Measurements from ENCODE around the gene FMNL2. TPM values are rescaled to one million over a fixed set of nuclear protein-coding genes. Genes with fewer than 3 reads are reported as not detected.
A peak's percentile ranks its signal among the peaks of the same experiment; 100 is the strongest.
"Not testable (repeated sequence)": the region's sequence is repeated elsewhere in the genome, so short reads cannot be mapped to it uniquely, and the experiment has no call there.

Gene FMNL2
- polyA plus RNA-seq, 12 donors = 18.6 to 49.7 (median 26.7) TPM; not detected in 1

DNA sequence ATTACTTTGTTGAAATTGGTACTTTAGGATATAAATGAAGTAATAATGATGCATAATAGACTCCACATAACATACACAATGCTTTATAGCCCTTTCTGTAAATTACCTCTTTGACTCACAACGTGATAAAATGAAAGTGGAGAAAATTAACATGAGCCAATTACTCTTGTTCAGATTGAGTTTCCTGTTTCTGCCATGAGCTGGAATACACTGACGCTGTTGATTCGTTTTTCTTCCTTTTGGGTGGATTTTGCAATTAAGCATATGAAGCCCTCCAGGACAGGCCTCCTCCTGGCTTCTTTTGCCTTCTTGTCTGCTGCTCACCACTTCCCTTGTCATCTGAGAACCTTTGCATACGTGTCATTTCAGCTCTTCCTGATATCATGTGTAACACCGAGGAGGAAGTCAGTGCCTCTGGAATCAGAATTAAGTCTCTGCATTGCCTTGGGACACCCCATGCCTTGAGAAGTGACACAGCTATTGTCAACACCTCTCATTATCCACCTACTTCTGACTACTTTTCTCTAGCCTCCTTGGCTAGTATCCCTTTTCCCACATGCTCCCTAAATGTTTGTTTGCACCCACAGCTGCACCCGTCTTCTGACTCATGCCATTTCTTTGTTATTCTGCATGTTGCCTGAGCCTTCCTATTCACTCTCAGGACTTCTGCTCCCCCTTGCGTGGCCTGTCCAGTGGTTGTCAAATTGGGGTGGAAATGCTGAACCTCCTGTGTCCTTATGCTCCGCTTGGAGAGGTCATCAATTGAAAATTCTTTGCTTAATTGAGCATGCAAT is 134.1 kb downstream of the FMNL2 start:
- no peak for DNase-seq

DNA sequence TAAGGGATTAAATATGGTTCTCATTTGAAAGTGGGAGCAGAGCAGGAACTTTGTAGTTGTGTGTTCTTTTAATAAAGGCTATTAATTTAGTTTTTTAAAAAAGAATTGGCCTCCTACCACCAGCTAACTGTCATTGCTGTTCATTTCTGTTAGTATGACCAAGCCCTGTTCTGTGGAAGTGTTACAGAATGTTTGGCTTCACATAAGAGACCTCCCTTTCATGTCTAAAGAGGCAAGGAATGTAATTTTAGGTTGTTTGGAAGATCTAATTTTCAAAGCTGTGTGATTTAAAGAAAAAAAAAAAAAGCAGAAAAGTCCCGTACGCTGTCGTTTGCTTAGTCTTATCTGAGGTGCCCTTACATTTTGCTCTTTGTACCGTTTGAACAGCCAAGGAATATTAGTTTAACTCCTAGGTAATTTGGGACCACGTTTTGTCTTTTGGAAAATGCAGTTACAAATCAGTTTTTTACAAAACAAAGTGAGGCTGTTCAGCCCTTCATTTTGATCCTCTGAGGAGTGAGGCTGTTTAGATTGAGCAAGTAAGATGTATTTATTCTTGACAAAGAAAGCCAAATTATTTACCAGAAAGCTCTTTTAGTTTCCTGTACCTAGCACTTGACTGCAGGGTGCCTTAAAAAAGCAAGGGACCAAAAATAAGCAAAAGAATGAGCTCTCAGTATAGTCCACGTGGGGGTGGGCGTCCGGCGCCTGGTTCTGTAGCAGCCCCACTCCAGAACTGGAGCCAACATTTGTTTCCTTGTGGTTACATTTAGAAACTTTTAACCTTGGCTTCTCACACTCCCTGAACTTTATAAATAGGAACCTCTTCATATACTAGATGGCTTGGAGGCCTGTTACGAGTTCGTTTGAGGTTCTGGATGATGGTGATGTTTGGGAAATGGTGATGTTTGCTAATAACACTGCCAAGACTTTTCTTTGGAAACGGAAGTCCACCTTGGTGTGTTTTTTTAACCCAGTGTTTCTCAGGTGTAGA is 136.2 kb downstream of the FMNL2 start:
- no peak for DNase-seq

DNA sequence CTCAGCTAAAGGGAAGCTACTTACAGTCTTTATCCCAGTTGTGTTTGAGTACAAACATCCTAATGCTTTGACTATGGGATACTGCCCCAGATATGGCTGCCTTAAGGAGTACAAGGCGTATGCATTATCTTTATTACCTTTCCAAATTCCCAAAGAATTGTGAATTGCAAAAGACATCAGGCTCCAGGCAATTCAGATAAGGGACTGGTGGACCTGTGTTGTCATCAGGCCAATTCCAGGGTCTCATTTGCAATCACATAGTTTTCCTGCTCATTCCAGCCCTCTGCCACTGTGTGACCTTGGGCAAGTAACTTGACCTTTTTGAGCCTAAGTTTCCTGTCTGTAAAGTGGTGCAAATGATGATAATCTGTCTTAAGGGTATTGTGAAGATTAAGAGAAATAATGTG is 137.5 kb downstream of the FMNL2 start:
- no peak for DNase-seq

DNA sequence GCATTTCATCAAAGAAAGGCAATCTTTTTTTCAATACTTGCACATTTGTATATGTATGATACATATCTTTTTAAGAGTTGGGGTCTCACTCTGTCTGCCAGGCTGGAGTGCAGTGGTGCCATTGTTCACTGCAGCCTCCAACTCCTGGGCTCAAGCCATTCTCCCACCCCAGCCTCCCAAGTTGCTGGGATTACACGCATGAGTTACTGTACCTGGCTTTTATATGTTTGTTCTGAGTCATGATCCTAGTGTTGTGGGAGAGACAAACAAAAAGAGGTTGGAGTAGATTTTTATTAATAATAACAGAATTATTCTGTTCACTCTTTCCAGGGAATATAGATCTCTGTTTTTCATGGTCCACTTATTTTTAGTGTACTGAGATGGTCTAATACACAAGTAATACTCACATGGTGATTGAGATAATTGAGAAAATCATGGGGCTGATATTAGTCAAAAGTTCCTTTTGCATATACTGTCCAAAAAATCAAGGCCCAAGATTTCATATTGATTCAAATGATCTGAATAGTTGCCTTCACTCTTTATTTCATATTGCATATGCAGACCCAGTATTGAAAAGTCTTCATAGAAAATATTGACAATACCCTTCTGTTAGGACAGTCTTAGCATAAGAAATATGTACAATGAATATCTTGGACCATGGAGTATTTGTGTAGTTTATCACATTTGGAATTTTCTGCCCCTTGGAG is 138.3 kb downstream of the FMNL2 start:
- no peak for DNase-seq

DNA sequence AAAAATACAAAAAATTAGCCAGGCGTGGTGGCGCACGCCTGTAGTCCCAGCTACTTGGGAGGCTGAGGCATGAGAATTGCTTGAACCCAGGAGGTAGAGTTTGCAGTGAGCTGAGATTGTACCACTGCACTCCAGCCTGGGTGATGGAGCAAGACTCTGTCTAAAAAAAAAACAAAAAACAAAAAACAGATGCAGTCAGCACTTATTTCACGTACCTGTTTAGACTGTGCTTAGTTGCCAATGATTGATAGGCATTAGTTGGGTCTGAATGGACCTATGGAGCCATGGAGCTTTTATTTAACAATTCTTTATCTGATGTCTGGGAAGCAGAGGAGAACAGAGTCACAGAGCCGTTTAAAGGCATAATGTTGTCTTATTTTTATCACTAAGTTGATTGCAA is 139.5 kb downstream of the FMNL2 start:
- not testable (repeated sequence) for DNase-seq

DNA sequence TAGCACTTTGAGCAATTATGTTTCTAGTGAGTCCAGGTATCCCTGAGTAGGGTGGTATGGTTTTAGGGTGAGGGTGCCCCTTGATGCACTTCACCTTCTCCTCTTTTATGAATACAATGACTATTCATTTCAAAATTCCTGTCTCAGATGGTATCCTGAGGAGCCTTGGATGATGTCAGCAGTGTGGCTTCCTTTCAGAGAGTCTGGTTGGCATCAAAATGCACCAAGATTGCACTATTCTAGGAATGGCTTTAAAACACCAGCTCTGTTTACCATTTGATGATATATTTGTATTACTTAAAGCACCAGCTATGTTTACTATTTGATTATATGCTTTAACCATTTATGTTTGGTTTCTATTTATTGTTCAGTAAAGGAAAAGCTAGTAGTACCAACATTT is 141.0 kb downstream of the FMNL2 start:
- no peak for DNase-seq

DNA sequence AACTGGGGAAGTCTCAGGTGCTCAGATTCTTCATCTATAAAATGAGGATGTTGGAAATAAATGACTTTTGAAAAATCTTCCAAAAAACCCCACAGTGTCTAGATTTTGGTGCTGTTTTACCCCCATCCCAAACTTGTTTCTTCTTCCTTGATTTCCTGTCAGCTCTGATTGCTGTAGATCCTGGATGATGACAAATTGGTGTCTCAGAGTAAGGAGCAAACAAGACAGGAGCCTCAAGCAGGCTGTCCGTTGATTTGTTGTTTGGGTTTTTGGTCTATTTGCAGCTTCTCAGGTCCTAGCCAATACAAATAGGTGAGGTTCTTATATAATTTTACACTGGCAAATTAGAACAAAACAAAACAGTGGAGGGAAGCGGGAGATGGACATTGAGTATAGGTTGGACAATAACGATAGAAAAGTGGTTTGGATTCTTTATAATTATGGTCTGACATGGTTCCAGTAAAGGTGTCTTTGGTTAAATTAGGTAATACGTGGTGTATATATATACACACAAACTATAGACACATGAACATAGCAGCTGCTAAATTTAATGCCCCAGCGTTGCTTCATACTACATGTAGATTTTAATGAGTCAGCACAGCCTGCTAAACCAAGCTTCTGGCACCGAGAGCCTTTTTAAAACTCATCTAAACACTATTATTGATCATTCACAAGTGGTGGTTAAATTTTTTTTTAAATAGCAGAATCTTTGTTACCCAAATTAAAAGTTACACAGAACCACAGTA is 142.5 kb downstream of the FMNL2 start:
- no peak for DNase-seq

DNA sequence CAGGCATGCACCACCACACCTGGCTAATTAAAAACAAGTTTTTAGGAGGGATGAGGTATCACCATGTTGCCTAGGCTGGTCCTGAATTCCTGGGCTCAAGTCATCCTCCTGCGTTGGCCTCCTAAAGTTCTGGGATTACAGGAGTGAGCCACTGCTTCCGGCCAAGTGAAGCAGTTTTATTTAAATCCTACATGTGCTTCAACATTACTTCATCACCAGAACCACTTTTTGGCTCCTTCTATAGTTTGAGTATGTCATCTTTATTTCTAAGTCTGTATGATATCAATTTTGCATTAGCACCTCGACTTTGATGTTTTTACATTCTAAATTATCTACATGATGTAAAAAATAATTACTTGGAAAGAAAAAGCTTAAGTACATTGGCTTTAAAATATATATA is 144.3 kb downstream of the FMNL2 start:
- no peak for DNase-seq

DNA sequence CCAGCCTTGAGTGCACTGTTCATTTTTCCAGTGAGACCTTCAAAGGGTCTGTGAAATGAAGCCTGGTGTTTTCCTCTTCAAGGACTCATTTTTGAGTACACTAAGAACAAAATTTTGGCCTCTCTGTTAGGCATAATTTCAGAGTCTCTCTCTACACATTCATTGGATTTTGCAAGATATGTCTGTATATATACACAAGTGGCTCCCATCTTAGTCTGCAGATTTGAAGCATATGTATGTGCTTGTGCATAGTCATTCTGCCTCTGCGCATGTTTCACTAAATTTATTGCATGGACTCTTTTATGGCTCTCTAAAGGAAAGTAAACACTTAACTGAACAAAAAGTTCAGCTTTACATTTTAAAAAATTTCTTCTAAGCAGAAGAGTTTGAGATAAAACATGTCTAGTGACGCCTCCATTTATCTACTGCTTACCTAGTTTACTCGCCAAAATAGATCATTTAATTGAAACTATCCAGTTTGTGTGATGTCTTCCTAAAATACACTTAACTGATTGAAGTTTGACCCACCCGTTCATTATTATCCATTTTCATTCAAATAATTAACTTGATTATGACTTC is 145.9 kb downstream of the FMNL2 start:
- DNase-seq = no peak

DNA sequence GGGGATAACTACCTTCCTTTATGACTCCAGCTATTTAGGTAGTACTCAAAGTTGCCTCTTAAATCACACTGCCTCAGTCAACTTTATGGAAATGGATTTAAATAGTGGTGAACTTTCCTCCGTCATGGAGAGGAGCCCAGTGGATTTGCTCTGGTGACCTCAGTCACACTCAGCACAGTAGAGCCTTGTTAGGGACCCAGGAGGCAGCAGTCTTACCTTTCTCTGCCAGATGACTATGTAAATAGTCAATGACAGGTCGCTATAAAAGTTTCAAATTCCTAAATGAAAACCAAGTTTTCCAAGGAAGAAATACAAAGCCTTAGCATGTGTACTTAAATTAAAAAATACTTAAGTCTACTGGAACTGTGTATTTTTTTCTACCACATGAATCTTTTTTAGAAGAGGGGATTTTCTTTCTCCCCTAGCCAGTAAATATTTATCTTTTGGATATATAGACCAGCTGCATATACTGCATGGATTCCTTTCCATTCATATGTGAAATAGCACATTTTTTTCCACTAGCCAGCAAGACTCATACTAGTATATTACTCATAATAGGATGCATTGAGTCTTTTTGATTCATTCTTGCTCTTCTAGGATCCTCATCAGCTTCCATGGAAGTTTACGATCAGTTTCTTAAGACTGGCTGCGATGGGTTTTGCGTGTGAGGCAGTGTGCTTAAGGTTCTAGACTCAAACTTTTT is 147.1 kb downstream of the FMNL2 start:
- no peak for DNase-seq

DNA sequence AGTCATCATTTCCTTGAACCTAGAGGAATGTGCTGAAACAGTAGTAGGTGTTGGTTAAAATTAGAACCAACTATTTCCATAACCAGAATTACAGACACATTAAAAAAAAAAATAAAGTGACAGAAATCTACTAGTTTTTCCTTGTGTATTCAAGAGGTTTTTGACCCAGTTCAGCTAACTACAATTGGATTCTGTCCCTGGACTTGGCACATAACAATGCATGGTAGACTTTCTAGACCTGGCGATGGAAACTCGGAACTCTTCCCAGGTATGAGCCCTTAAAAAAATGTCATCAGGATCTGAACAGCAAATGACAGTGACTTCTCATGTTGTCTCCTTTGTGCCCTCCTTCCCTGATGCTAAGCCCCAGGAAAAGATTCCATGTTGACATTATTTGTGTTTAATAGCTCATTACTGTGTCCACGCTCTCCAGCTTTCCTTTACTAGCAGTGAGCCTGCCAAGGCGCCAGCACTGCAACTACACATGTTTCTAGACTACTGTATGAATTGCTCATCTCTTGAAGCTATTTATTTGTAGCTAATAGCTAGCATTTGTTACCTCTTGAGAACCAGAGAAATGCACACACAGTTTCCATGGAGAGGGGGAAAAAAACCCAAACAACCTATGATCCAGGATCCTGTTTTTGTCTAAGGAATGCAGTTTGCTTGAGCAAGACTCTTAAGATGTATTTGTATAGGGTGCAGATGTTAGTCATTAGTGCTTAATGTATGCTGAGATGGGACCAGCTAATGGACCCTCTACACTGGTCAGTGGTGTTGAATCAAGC is 148.5 kb downstream of the FMNL2 start:
- DNase-seq = peak; percentile 88

DNA sequence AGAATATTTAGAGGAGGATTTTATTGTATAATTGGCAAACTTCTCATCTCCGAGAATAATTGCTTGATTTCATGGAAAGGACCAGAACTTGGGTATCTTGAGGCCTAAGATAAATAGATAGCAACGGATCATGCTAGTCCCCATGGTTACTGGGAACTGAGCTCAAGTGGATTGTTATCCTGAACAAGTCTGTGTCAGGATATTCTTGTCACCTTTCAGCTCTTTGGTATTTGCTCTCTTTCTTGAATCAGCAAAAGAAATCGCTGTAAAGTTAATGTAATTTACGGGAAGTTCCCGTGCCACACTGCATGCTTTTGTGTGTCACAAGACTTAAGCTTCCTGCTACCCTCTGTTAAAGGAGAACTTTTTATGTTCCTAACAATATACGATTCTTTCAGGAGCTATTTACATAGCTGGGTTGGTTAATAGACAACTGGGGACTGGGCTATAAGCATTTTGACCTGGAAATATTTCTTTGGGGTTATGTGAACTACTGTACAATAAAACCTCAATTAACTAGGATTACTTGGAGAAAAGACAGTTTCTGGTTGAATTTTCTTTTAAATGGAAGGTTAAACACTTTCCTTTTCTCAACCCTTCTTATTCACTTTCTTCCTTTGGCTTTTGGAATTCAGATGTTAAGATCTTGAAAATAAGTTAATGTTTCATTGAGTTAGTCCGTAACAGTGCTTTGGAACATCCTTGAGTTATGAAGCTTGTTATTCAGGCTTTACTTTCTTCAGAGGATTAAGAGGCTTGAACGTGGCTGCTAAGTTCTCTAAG is 151.2 kb downstream of the FMNL2 start:
- no peak for DNase-seq

DNA sequence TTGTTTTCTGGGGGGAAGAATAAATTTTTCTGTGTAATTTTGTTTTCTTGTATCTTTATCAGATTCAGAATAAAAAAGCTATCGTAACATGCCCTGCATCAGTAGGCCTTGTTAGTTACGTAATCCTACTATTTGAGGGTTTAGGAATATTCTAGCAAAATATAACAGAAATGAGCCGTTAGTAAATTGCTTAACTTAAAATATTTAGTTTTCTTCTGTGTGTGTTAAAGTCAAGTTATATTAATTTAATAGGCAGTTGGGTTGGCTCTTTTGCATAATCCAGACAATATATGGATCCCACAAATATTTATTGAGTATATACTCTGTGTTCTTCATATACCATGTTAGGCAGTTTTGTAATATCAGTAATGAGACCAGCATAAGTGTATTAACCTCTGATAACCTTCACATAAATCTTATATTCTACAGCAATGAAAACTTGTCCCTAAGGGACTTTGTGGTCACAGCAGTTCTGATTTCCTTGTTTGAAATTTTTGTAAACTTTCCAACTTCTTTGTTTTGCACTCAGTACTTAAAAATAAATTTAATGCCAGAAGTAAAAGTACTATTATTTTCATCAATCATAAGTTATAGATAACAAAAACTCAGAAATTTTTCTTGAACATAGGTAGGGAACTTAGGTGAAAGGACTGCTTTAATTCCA is 151.9 kb downstream of the FMNL2 start:
- DNase-seq = no peak

DNA sequence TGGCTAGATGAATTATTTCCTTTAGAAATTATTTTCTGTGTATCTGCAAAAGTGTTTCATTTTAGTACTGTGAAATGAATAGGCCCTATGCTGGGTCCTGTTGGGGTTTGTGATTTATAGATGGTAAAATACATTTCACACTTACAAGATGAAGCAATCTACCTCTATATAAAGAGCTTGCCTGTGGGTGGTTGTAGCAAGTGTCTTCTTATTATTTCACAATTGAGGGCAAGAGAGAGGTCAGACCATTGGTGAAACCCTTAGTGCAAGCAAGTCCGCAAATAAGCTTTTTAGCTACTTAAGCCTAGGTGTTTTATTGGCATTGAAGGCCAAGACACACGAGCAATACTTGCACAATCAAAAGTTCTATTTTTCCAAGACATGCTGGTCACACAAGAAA is 153.1 kb downstream of the FMNL2 start:
- DNase-seq = no peak

DNA sequence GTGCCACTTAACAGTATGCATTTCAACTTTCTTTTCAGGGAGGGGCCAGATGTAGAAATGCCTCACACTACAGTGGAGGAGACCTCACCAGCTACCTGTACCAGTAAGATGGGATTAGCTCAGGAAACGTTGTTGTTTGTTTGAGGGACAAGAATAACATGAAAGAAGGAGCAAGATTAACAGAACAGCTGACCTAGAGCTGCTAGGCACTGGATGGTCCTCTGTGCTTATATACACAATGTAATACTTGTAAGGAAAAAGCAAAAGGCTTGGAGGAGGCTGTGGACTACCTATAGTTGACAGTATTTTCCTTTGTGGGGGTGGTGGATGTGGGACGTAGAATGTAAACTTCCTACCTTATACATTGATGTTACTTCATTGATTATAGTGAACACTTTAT is 154.4 kb downstream of the FMNL2 start:
- no peak for DNase-seq

DNA sequence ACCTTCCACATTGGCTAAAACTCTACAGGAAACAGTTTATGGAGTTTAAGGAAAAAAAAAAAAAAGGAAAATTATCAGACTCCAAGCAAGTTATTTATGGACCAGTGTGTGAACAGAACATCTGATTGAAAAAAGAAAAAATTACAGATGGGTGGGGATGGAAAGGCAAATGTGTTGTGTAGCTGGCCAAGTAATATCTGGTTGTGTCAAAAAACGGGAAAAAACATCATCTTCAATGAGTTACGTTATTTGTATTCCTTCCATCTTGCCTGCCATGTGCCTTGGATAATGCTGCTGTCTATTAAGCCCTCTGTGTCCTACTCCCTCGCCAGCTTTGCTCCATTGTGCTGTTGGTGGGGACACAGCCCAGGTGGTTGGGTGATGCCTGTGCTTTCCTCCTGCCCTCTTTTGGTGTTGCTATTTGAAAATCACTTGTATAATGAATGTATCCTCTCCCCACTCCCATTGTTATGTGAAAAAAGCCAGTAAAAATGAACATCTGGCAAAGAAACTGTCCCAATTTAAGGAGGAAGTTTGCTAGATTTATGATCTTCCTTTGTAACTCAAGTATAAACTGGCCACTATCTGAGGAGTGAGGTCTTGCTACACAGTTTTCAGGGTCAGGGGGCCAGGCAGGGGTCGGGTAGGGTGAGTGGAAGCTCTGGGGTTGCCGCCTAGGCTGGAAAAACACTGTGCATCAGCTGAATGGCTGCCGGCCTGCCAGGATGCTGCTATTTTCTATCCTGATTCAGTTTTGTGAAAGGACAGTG is 155.9 kb downstream of the FMNL2 start:
- peak; percentile 76 for DNase-seq

DNA sequence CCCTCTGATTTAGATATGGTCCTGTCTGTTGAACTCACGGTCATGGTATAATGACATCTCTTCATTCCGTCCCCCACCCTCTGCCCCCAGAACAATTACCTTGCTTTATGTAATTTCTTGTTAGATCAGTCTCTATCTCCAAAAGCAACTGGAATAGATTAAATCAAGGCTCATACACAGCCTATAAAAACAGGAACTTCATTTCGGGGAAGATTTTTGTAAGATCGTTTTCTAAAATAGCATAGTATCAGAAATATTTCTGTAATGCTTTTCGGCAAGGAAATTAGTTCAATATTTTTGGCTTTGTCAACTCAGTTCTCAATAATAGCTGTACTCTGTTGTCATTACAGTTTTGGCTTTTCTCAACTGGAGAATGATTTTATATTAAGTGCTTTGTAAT is 157.2 kb downstream of the FMNL2 start:
- no peak for DNase-seq
